ENCODE results near the gene CNOT3. TPM values are rescaled to one million over a fixed set of nuclear protein-coding genes. Genes with fewer than 3 reads are reported as not detected.
"Not testable (repeated sequence)": the region's sequence is repeated elsewhere in the genome, so short reads cannot be mapped to it uniquely, and the experiment has no call there.

Gene CNOT3
- total RNA-seq, 4 donors from 2014 or later = 19.5 to 56.9 (median 37.1) TPM

GRCh38 chr19:54179921-54180461 is 42.4 kb downstream of the CNOT3 start:
- DNase-seq (ENCODE audit: low spot score in 2 of 2) = no peak
- H3K4me3 ChIP-seq (ENCODE audit: low read depth, poor library complexity, severe bottlenecking) = no peak overlapping the region
- intact Hi-C loops (cut with DNase I; ENCODE audit: low total_unique reads) = no loop called here
- 52 to 60% methylated on average over 10 of the region's 10 CpGs for WGBS, 2 donors
- no peak for TF ChIP-seq CTCF (IDR thresholded peaks at IDR 0.05)
- no peak for TF ChIP-seq POLR2A (IDR thresholded peaks at IDR 0.05)

GRCh38 chr19:54180691-54181091 is 43.1 kb downstream of the CNOT3 start:
- 96% methylated on average over 36 to 37 of the region's 37 CpGs for WGBS, 2 donors
- no peak overlapping the region for H3K4me3 ChIP-seq (ENCODE audit: low read depth, poor library complexity, severe bottlenecking)
- no peak for DNase-seq (ENCODE audit: low spot score in 2 of 2)
- intact Hi-C loops (cut with DNase I; ENCODE audit: low total_unique reads) = no loop called here
- TF ChIP-seq POLR2A (IDR thresholded peaks at IDR 0.05) (no peak), CTCF (IDR thresholded peaks at IDR 0.05) (no peak)

DNA sequence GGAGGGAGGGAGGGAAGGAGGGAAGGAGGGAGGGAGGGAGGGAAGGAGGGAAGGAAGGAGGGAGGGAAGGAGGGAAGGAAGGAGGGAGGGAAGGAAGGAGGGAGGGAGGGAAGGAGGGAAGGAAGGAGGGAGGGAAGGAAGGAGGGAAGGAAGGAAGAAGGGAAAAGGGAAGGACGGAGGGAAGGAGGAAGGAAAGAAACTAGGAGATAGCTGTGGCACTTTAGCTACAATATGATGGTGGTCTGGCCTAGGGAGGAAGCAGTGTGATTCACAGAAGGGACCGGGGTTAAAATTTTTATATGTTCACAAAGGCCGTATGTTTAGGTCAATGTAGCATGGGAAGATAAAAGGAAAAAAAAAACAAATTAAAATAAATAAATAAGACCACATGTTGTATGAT is 44.3 kb downstream of the CNOT3 start:
- intact Hi-C loops (cut with DNase I; ENCODE audit: low total_unique reads); H3K4me3 ChIP-seq (ENCODE audit: low read depth, poor library complexity, severe bottlenecking); DNase-seq (ENCODE audit: low spot score in 2 of 2): not testable (repeated sequence)
- 91 to 98% methylated on average over 3 of the region's 3 CpGs for WGBS, 2 donors

DNA sequence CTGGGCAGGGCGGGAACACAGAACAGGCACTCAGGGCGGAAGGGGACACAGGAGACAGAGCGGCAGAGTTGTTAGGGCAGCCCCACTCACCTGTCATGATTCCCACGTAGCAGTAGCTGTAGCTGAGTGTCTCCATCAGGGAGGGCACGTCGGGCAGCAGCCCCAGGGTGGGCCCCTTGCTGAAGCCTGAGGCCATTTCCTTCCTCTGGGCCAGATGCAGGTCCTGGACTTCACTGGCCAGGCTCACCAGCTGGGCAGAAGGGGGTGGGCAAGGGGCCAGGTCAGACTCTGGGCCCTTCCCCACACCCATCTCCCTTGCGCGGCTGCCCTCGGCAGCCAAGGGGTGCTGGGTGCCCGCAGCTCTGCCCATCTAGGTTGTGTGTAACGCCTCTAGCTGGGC is 45.9 kb downstream of the CNOT3 start:
- TF ChIP-seq POLR2A (IDR thresholded peaks at IDR 0.05) (no peak), CTCF (IDR thresholded peaks at IDR 0.05) (no peak)
- no peak for DNase-seq (ENCODE audit: low spot score in 2 of 2)
- H3K4me3 ChIP-seq (ENCODE audit: low read depth, poor library complexity, severe bottlenecking) = no peak overlapping the region
- 90% methylated on average over 11 of the region's 11 CpGs for WGBS, 2 donors
- intact Hi-C loops (cut with DNase I; ENCODE audit: low total_unique reads) = no loop called here

DNA sequence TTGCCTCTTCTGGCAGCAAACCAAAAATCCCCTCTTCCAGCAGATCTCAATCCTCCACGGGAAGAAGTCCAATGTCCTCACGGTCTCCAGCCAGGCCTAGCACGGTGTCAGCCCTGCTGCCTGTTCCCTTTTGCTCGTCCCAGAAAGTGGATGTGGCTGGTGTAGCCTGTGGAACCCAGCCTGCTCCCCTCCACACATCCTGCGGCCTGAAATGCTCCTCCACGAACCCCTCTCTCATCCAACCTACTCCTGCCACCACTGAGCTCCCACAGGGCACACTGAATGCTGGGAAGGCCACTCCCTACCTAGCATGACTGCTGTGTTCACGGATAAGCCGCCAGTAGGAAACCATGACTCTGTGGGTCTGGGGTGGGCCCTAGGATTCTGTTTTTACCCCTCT is 48.8 kb downstream of the CNOT3 start:
- H3K4me3 ChIP-seq (ENCODE audit: low read depth, poor library complexity, severe bottlenecking) = no peak overlapping the region
- no peak for DNase-seq (ENCODE audit: low spot score in 2 of 2)
- 91 to 96% methylated on average over 8 of the region's 8 CpGs for WGBS, 2 donors
- intact Hi-C loops (cut with DNase I; ENCODE audit: low total_unique reads) = no loop called here
- TF ChIP-seq CTCF (IDR thresholded peaks at IDR 0.05) (no peak), POLR2A (IDR thresholded peaks at IDR 0.05) (no peak)

GRCh38 chr19:54186934-54187381 is 49.4 kb downstream of the CNOT3 start:
- intact Hi-C loops (cut with DNase I; ENCODE audit: low total_unique reads) = no loop called here
- WGBS, 2 donors = 84 to 91% methylated on average over 11 of the region's 11 CpGs
- no peak for TF ChIP-seq POLR2A (IDR thresholded peaks at IDR 0.05)
- no peak for TF ChIP-seq CTCF (IDR thresholded peaks at IDR 0.05)
- H3K4me3 ChIP-seq (ENCODE audit: low read depth, poor library complexity, severe bottlenecking) = no peak overlapping the region
- DNase-seq (ENCODE audit: low spot score in 2 of 2) = no peak

Data from lower leg skin (tissue), 4 donors.